IPS DF 19.7 (cell line): ENCODE data around the gene MSI2.

Experiments used
- DNase-seq: peaks from one replicate; pipeline ENCODE4 v3.0.0-alpha.2; 2013; ENCODE audit warnings: low read depth, low spot score

MSI2 gene

DNA sequence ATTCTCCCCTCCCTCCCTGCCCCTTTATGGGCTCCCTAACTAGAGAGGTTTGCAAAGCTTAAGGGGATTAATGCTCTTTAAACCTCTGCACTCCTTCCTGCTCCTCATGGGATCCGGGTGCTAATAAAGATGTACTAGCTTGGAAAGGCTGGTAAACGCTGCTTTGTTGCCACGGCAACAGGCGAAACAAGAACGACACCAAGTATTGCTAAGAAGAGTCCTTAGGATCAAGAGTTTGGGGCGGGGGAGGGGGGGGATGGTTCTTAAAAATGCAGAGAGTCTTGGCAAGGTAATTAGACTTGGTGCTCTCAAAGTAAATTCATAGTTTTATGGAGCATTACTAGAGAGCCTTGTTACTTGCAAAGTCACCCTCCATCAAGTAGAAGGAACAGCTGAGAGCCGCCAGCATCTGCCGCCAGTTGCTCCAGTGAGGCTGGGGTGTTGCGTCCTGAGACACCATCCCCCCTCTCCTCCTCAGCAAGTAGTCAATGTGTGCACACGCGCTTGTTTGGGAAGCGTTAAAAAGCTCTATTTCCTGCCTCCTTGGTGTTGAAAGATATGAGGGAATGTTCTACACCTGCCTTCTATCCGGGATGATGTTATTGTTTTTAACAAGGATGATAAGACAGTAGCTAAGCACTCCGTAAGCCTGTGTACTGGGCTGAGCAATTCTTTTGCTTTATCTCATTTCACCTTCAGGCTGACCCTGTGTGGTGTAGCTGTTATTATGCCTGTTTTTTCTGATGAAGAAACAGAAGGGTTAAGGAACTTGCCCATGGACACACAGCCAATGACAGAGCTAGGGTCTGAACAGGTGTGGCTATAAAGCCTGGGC, 297.9 kb downstream of the MSI2 start:
- peak; percentile 52 for DNase-seq

DNA sequence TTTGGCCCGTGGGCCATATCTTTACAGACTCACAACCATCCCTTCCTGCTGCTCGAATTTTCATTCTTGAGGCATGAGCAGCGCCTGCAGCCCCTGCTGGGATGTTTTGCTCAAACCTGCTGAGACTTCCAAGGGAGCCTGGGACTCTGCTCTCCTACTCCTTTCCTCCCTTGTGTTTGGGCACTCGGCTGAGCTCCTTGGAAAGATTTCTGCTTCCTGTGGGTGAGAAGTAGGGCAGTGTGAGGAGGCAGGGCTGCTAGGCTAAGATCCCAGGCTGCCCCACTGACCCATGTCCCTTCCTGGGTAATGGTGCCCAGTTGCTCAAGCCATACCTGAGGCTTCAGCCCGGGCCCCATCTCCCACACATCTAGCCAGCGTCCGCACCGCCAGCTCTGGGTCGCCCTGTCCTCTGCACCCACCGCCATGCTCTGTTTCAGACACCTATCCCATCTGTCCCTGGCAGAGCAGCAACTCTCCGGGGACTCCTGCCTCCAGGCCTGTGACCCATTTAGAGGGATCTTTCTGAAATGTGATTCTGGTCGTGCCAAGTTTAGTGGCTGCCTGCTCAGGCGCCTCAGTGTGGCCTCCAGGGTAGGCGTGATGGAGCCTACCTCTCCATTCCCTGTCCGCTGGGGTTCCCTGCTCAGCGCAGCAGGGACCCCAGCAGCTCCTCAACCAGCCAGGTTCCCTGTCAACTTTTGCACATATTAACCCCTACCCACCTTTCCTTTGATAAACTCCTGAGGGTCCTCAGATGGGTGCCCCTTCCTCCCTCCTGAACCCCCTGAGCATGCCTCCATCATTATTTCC, 298.7 kb downstream of the MSI2 start:
- no peak for DNase-seq

DNA sequence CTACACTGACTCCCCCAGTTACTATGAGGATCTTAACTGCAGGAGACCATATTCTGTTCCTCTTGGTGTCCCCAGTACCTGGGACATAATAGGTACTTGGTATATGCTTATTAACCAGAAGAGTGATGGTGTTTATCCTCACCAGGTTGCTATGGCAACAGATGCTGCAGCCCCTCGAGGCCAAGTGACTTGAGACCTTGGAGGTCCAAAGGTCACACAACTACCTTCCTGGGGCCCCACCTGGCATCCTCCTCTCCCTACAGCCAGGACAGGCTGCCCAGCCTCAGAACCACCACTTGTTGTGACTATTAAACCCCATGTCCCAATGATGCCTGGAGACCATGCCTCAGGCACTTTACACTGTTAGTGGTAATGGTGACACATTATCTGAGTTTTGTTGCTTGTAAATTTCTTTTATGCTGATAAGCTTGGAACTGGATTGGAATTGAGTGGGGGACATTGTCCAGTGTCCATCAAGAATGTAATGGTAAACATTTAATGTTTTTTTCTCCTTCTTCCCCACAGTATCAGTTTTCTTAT, 299.4 kb downstream of the MSI2 start:
- no peak for DNase-seq

DNA sequence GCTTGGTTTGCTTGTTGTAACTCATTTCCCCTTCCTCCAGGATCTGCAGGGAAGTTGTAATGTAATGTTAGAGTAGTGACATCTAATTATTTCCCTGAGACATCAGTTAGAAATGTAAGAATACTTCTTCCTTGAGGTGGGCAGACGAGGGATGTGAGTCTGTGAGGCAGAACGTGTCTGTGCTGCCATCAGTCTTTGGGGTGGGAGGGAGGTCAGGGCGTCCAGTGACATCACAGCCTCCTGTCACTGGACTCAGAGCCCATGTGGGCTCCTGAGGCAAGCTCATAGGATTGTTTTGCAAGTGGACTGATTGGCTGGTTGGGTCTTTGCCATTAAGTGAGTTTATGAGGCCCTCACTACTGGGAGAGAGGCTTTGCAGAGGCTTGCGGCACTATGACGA, 300.0 kb downstream of the MSI2 start:
- no peak for DNase-seq

DNA sequence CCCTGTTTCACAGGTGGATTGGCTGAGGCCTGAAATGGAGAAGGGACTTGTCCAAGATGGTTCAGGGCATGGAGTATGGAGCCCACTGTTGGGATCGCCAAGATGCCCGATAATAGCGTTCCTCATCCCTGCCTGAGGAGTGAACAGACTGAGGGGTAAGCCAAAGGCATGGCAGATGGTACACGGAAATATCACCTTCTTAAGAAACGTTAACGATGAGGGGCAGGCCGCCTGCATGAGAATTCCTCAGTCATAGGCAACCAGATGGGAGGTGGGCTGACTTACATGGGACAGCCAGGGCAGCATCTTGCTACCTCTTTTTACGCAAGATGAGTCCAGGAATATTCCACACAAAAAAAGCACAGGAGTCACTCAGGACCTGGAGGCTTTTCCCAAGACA, 300.7 kb downstream of the MSI2 start:
- no peak for DNase-seq

DNA sequence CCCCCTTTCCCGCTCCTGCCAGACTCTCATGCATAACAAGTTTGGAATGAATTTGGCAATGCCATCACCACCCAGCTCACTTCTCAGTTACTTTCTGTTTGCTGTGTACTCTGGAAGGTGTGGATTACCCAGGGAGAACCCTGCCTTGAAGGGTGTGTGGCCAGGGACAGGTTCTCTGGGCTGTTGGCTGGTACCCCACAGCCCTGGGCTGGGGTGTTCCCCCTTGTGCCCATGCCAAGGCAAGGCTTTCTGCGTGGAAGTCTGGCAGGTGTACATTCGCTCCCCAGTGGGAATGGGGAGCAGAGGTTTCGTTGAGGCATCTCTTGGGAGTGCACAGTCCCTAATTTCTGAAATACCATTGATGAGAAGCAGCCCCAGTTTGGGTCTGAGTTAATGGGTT, 301.1 kb downstream of the MSI2 start:
- no peak for DNase-seq

DNA sequence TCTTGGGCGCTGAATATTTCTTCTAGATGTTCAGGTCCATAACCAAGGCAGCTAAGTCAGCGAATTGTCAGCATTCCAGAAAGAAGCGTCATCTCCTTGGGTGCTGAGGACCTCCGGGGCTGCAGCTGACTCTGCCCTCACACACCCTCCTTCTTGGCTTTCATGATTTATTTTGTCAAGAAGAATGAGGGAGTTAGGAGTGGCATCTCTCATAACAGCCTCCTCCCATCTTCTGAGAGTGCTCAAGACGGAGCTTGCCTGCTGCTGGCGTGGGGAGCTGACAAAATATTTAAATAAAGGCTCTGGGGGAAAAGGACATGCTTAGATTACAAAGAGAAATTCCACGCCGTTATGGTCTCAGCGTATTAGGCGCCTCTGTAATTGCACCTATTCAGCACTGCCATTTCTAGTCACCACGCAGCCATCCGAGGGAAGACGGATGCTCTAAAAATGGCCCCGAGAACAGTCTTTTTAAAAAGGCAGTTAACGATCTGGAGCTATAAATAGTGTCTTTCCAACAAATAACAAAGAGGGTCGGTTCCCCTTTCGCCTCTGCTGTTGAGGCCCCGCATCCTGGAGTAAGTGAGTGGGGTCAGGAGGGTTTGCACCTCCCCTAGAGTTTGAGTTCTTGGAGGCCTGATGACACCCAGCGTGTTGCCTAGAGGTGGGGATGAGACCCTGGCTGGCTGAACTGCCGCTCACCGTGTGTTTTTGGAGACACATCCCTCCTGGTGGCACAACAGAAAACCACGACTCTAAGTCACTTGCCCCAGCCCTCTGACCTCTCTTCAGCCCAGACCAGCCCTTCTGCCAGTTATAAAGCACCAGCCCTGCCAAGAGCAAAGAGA, 301.7 kb downstream of the MSI2 start:
- DNase-seq, result no peak

DNA sequence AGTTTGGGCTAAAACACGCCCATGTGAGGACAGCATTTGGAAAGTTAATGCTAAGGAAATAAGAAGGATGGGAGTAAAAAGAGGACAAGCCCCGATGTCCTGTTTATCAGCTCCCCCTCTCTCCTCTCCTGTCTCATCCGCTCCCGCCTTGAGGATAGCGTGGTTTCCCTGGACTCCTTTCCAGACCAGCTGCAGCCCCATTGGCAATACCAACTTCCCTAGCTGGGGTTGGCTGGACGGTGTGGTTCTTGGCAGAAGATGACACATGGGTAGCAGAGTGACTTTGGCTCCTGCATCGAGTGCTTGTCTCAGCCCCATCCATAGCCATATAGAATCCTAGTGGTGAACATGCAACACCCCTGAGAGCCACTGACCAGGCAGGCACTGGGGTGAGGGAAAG, 302.9 kb downstream of the MSI2 start:
- no peak for DNase-seq

DNA sequence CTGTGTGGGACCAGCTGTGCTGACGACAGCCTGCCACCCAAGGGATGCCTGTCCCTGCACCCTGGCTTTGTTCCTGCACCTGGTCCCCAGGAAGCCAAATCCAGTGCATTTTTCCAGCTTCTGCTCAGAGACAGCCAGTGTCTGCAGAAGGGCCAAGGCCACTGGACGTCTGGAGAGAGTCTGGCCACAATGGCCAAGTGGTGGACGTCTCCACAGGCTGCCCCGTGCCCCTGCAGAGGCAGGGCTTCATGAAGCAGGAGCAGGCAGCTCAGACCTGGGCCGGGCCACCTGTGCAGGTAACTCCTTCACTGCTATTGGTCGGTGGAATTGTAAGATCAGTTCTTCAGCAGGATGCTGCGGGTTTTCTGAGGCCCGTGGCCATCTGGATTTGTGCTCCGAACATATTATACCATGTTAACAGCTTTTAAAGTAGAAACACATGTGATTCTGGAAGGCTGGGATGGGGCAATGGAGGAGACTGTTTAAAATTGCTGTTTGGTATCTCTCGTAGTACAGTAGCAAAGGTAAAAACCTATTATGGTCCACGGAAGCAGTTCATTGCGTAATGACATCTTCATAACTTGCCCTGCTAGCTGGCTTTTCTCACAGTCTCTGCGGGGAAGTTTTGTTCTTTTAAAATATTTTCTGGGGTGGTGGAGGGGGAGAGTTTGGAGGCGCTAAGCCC, 303.5 kb downstream of the MSI2 start:
- DNase-seq, result no peak

DNA sequence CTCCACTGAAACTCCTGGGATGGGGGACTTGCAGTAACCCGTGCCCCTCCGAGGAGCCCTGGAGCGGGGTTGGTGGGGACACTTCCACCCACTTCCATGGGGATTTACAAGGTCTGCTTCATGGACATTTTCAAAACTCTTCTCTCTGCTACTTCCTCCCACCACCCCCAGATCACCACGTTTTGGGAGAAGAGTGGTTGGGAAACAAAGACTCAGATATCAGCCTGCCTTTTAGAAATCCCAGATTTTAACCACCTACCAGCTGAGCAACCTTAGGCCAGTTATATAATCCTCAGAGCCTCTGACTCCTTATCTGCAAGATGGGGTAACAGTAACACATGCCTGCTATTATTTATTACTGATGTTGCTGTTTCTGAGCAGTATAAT, 304.0 kb downstream of the MSI2 start:
- DNase-seq, result no peak

DNA sequence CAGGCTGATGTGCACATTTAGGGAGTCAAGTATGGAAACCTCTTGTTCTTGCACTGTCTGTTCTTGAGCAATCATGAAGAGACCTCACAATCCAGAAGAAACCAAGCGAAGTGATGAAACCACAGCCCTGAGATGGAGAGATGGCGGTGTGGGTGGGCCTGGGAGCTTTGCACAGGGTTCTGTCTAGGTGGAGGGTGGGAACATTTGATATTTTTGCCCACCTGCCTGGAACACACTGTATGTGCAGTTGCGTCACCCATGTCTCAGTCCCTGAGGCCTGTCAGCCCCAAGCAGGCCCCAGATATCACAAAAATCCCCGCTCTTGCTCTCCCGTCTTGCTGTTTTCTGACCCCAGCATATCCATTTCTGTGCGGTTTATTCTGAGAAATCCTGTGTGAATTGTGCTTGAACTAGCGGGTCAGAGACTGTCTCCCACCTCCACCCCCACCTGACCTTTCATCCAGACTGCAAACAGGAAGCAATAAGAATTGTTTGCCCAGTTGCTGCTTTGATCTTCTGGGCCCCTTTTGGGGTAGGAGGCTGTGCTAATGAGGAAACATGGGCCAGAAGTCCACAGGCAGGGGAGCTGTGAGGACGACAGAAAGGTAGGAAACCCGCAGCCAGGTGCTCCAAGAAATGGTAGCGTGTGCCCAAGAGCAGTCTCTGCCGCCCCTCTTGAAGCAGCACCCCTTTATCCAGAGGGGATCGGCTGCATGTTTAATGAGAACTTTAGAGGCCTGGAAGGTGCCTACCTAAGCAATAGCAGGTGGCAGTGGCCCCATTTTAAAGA, 304.9 kb downstream of the MSI2 start:
- no peak for DNase-seq

DNA sequence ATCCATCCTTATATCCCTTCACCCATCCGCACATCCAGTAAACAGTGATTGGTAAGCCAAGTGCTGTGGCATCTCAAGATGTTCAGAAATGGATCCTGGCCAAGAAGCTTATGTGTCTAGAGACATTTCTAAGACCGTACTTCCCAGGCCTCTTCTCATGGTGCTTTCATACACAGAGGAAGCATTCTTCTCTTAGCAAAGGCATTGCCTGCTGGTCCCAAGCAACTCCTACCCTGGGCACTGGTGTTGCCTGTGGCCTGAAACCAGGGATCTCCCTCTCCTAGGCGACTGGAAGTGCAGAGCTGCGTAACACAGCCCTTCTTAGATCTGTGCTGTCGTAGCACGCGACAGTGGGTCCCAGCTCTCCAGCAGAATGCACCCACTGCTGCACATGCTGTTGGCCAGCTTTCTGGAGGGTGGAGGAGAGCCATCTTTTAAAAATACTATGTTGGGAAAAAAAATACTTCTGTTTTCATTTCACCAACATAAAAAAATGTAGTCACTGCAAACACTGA, 305.9 kb downstream of the MSI2 start:
- no peak for DNase-seq

DNA sequence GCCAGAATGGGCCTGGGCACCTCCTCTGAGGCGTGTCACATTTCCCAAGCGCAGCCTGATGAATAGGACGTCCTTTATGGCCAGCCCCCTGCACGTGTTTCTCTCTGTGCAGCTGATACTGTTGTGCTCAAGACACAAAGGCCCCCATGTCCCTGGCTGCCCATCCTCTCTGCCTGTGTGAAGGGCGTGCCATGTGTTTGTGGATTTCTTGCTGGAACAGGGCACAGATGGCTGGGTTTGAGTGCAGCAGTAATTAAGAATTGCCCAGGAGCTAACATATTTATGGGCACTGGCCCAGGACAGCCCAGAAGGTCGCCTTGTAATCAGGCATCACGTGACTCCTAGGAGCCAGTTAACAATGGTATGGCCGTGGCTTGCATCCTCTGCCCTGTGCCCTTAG, 307.6 kb downstream of the MSI2 start:
- no peak for DNase-seq

DNA sequence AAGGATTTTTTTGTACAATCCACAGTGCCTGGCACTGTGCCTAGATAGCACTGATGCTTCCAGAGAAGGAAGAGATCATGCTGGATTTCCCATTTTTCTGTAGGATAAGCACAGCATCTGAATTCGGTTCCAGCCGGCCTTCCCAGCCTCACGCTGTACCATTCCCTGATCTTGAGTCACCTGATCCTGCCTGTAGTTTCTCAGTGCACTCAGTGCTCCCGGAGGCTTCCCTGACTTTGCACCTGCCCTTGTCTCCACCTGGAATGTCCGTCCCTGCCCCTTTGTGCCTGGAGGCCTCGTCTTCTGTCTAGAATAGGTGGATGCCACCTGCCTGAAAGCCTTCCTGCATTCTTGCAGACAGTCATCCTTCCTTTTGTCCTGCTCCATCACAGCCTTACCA, 308.9 kb downstream of the MSI2 start:
- no peak for DNase-seq

DNA sequence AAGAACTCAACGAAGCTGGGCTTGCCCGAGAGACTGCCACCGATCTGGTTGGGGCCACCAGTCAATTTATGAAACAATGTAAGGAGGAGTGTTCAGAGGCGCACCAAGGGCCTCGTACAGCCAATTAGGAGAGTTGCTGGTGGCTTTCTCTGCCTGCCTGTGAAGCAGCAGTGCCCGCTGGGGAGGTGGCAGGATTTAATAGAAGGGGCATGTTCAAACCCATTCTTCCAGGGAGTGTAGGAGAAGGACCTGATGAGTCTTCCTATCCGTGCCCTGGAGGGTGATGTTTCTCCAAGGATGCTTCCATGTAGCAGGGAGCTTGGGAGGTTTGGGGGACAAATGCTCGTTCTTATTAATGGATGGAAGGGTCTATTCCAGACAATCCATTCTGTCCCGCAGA, 310.4 kb downstream of the MSI2 start:
- DNase-seq, result no peak

DNA sequence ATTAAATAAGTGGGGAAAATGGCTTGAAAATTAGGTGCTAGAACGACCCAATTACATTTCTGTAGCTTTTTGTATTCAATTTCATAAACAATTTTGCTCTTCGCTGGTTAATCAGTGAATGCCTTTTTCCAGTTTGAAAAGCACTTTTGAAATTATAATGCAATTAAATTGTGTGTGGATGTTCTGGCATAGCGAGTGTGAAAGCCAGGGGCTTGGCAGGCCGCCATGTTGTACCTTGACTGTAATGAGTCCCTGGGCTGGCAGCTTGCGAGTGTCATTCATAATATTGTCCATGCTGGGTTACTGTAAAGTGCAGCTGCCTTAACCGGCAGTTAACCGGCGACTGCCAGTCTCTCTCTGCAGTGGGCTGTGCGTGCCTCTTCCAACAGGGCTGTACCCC, 310.9 kb downstream of the MSI2 start:
- DNase-seq, result no peak

DNA sequence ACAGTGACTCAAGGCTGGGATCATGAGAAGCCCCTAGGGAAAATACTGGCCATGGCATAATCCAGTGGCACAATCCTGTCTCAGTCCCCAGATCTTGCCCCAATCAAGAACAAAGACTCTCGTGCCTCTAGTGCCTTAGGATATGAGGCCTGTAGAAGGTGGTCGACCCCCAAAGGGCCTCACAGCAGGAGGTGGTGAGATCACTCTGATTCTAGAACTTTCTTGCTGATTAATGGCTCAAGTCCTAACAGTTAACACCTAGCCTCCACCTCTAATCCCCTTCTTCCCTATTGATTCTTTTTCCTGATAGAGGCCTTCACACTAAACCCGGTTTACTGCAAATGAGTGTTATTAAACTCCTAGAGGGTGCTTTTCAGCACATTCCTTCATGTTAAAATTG, 312.0 kb downstream of the MSI2 start:
- no peak for DNase-seq

DNA sequence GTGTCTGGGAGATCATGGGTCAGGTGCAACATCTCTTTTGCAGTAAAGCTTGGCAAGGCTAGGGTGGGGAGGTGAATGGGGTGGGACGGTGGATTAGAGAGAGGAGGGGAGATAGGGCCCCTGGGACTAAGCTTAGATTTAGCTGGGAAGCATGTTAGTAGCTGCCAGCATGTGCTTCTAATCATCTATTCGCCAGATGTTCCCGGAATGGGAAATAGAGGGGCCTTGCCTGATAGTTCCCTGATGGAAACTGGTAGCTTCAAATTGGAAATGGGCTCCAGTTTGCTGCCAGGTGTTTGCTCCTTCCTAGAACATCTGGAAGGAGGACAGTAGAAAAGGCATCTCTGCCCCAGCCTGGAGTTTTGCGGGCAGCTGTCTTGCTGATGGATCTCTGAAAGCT, 312.7 kb downstream of the MSI2 start:
- no peak for DNase-seq

DNA sequence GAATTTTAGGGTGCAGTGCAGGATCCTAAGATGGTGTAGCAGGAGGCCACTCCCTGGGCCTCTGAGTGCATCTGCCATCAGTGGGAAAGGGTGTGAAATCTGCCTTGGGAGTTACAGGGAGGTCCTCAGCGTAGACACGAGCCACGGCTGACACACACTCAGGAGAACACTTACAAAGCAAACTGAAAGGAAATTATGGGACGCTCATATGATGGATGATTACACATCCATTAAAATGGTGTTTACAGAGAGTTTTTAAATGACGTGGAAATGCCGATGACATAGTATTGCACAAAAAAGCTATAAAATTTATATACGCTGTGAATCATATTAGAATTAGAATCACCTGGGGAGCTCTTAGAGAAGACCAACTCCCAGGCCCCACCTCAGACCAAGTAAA, 313.5 kb downstream of the MSI2 start:
- no peak for DNase-seq

DNA sequence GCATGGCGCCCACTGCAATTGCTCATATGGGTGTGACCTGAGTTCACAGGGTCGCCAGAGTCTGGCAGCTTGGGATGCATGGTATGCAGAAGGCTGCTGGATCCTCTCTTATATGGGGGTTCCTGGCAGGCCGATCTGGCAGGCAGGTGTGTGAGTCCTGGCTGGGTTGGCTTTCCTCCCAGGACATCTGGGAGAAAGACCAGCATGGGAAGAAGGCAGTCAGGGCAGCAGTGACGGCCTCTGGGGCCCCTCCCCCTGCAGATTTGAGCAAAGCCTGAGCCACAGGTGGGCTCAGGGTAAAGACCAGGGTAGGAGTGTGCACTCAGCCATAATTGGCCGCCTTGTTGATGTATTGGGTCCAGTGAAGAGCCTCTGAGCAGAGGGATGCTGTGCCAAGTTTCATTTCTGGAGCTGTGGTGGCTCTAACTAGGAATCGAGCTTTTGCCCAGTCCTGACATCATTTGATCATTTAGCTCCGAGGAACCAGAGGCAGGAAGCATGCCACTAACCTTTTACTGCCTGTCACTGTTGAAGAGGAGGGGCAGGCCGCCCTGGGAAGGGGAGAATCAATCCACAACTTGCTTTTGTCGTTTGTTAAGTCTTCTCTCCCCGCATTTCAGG, 314.5 kb downstream of the MSI2 start:
- no peak for DNase-seq
